Measurements from ENCODE around the gene RPL27.
"Not testable (repeated sequence)": the region's sequence is repeated elsewhere in the genome, so short reads cannot be mapped to it uniquely, and the experiment has no call there.

RPL27 gene

GRCh38 chr17:42993913-42994312 is 4.3 kb upstream of the RPL27 start:
- not testable (repeated sequence) for DNase-seq

- DNase-seq = no peak
These were observed 732 bp upstream of the RPL27 start for GRCh38 chr17:42997390-42997983.

DNA sequence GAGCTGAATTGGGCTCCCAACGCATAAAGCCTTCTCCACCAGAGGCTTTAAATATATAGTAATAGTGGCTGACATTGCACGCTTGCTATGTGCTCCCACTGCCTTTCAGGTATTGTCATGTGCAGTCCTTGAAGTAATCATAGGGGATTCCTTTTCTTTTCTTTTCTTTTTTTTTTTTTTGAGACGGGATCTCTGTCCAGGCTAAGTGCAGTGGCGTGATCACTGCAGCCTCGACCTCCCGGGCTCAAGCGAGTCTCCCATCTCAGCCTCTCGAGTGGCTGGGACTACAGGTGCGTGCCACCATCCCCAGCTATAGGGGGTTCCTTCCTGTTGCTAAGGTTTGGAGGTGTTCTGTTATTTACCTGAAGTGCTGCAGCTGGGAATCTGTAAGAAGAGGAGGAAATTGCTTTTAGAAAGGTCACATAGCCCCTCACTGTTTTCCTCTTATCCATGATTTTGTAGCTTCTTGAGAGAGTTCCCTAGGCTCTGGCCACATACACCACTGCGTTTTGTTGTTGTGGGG is 845 bp downstream of the RPL27 start:
- no peak for DNase-seq

DNA sequence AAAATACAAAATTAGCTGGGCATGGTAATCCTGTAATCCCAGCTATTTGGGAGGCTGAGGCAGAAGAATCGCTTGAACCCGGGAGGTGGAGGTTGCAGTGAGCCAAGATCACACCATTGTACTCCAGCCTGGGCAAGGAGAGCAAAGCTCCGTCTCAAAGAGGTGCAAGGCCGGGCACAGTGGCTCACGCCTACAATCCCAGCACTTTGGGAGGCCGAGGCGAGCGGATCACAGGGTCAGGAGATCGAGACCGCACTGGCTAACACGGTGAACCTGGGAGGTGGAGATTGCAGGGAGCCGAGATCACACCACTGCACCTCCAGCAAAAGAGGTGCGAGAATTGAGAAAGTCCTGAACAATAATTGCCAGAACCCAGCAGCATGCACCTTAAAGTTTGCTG is 2.7 kb downstream of the RPL27 start:
- DNase-seq = not testable (repeated sequence)

DNA sequence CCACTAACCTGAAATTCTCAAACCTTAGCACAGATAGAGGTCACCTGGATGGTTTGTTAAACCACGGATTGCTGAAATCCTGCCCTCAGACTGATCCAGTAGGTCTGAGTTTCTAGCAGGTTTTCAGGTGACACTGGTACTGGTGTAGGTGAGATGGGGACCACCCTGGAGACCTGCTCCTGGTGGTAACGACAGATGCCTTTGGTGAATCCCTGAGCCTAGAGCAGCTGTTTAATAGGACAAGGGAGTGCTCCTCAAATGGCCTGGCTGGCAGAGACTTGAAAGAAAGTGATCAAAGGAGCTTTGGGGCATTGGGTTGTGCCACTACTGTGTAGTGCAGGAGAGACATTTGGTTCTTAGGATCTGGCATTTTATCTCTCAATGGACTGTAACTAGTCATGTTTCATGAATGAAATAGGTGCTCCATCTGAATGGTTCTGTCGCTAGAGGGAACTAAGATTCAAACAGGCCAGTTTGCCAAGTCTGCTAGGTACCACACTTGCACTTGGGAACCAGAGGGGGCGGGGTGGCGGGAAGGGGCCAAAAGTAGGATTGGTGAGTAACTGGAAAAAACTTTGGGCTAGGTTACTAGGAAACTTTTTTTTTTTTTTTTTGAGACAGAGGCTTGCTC is 5.4 kb downstream of the RPL27 start:
- DNase-seq = no peak

DNA sequence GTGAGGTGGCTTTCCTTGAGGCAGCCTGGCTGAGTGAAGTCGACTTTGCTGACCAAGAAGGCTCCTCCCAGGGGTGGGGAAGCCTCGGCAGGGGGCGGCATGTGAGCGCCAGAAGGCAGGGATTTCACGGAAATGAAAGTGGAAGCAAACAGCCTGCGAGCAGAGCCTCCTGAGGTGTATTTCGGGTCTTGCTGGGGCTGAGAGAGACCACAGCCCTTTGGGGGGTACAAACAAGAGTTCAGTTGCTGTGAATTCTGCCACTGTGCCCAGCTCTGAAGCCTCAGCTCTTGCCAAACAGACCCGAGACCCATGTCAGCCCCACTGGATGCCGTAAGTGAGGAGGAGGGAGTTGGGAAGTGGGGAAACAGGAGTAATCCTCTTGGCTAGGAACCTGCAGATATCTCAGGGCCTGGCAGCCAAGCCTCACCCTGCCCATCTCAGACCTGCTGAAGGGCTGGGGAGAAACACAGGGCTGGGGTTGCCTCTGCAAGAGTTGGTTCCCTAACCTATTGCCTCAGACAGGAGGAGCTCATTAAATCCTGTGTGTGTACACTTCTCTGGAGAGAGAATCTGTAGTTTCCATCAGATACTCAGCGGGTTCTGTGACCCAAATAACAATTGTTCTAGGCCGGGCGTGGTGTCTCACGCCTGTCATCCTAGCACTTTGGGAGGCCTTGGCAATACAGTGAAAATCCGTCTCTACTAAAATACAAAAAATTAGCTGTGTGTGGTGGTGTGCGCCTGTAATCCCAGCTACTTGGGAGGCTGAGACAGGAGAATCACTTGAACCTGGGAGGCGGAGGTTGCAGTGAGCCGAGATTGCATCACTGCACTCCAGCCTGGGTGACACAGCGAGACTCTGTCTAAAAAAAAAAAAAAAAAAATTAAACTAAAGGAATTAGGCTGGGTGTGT is 8.7 kb downstream of the RPL27 start, which contains the start of gene IFI35:
TSS of gene IFI35 (plus strand) at position 146 of the 913 bp plus-strand sequence. CDS start at position 310, 164 bp downstream.
- peak; percentile 54 to 63 for DNase-seq

GRCh38 chr17:43010667-43011308 is 12.6 kb downstream of the RPL27 start:
- DNase-seq = no peak

- no peak for DNase-seq
These were observed 13.7 kb downstream of the RPL27 start for GRCh38 chr17:43011728-43012472.

GRCh38 chr17:43013296-43013695 is 15.1 kb downstream of the RPL27 start:
- no peak for DNase-seq

GRCh38 chr17:43014020-43014648 is 15.9 kb downstream of the RPL27 start:
- no peak for DNase-seq

DNA sequence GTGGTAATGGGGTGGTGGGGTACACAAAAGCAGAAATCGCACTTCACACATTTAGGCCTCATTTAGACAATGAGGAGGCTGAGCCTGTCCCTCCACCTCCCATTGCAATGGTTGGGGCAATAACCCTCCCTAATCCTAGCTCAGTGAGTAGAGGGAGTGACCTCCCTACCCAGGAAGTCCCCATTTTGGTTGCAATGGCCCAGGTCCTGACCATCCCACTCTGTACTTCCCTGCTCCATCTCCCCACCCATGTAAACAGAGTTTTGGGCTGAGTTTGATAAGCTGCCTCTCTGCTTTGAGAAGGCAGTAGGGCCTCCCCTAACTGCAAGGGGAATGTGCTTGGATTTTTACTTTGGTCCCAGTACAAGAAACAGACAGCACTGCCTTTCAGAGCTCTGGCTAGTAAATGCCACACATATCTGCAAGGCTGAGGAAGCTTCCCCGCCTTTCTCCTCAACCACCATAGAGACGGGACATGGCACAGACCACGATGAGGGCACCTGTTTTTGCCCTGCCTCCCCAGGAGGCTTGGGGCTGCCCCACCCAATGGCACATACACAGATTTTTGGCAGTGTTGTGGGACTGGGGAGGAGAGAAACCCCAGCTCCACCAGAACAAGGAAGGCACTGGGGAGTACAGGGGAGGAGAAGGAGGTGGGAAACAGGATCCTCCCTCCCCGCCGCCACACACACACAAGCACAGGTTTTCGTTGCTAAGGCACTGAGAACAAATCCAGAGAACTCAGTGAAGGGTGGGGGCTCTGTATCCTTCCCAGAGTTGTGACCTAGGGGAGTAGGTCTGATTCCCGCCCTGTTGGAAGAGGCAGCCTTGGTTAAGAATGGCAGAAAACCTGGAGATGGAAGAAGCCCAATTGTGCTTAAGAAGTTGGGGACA is 16.7 kb downstream of the RPL27 start:
- DNase-seq = no peak

DNA sequence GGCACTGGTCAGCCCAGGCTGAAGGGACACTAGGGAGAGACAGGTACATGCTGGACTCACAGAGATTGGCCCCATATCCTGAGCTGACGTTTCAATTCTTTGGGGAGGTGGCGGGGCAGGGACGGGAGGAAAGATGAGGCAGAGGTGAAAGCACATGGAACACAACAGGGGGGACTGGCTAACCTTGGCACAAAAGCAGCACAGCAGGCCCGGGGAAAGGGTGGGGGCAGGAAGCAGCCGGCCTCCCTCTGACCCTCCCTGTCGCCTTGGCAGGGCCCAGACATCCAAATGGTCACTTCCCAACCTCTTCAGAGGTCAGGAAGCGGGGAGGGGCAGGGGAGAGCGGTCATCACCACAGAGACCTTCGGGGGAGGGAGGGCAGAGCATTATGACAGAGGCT is 17.4 kb downstream of the RPL27 start:
- no peak for DNase-seq

DNA sequence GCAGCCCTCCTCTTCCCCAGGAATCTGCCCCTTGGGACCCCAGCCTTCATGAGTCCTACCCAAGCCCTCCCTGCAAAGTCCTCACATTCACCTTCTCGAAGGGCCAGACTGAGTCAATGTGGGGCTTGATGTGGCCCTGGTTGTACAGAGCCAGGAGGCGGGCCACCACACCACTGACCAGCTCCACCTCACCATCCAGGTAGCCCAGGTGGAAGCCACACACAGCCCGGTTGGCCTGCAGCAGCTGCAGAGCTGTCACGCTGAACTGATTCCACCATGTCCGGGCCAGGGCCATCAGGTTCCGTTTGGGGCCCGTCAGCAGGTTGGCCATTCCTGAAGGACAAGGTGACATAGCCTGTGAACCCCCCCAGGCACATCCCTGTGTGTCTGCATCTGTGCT is 18.0 kb downstream of the RPL27 start:
- DNase-seq = no peak

GRCh38 chr17:43018008-43018853 is 20.0 kb downstream of the RPL27 start:
- no peak for DNase-seq

DNA sequence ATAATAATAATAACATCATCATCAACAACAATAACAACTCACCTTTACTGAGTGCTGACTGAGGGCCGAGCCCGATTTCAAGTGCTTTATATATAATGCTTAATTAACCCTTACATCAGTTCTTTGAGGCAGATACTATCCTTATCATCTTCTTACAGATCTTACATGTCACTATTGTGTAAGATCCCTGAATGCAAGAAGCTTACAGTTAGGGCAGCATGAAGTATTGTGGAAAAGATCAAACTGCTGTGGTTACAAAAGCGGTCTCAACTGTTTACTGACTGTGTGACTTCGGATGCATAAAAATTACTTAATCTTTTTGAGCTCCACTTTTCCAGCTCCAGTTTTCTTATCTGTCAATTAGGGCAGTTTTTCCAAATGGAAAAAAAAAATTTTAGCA is 20.7 kb downstream of the RPL27 start:
- DNase-seq = no peak

GRCh38 chr17:43019418-43019817 is 21.2 kb downstream of the RPL27 start:
- no peak for DNase-seq

GRCh38 chr17:43020030-43020621 is 21.9 kb downstream of the RPL27 start:
- no peak for DNase-seq

GRCh38 chr17:43020789-43021740 is 22.8 kb downstream of the RPL27 start:
- DNase-seq = peak in 1 of 2 experiments; percentile 15

Data from SHP77 (cell line).